Esophagus squamous epithelium (tissue), 4 donors: ENCODE data around the gene RCVRN.

Experiments used
- POLR2A ChIP-seq, 4 donors: fragments of 450-650 bp; IDR thresholded peaks; one replicate each; pipeline ENCODE4 v1.6.1; 2017; ENCODE audit warnings: antibody characterized with exemption in 4 of 4, mild to moderate bottlenecking in 4 of 4, moderate library complexity in 3 of 4
- TF ChIP-seq, protein P1 (sequence below), 6 experiments: fragments of 450-650 bp in 4 of 6; fragments of 200-600 bp in 2 of 6; sonication (generic) in 2 of 6; IDR thresholded peaks; one replicate each; pipeline ENCODE4 v1.5.1; 2016 to 2019; ENCODE audit warnings: antibody characterized with exemption in 6 of 6, mild to moderate bottlenecking in 4 of 6, moderate library complexity in 4 of 6

DNA sequence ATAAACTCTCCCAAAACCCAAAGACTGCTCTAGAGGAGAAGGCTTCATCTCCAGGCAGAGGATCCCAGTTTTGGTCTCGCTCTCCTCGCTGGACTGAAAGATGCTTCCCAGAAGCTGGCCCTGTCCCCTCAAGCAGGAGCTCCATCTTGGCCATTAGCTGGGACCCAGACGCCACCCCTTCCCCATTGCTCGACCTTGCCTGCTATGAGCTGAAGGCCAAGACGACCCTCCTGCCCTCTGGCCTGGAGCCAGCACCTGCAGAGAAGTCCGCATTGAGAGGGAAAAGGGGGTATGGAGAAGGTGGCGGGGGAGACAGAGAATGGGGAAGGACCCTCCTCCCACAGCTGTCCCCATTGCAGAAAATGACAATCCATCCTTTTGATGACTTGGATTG is 3.6 kb upstream of the RCVRN start:
- TF ChIP-seq, protein P1, sequence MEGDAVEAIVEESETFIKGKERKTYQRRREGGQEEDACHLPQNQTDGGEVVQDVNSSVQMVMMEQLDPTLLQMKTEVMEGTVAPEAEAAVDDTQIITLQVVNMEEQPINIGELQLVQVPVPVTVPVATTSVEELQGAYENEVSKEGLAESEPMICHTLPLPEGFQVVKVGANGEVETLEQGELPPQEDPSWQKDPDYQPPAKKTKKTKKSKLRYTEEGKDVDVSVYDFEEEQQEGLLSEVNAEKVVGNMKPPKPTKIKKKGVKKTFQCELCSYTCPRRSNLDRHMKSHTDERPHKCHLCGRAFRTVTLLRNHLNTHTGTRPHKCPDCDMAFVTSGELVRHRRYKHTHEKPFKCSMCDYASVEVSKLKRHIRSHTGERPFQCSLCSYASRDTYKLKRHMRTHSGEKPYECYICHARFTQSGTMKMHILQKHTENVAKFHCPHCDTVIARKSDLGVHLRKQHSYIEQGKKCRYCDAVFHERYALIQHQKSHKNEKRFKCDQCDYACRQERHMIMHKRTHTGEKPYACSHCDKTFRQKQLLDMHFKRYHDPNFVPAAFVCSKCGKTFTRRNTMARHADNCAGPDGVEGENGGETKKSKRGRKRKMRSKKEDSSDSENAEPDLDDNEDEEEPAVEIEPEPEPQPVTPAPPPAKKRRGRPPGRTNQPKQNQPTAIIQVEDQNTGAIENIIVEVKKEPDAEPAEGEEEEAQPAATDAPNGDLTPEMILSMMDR (IDR thresholded peaks at IDR 0.05): no peak
- TF ChIP-seq POLR2A (IDR thresholded peaks at IDR 0.05): no peak
